ENCODE data around the gene HECW1. TPM values are rescaled to one million over a fixed set of nuclear protein-coding genes. Genes with fewer than 3 reads are reported as not detected.

Gene HECW1
- total and polyA plus RNA-seq, 2 of the 8 experiments (the other 6 are each of a cell fraction or from before 2014, with no cell fraction given): 2.9 to 12.7 TPM

DNA sequence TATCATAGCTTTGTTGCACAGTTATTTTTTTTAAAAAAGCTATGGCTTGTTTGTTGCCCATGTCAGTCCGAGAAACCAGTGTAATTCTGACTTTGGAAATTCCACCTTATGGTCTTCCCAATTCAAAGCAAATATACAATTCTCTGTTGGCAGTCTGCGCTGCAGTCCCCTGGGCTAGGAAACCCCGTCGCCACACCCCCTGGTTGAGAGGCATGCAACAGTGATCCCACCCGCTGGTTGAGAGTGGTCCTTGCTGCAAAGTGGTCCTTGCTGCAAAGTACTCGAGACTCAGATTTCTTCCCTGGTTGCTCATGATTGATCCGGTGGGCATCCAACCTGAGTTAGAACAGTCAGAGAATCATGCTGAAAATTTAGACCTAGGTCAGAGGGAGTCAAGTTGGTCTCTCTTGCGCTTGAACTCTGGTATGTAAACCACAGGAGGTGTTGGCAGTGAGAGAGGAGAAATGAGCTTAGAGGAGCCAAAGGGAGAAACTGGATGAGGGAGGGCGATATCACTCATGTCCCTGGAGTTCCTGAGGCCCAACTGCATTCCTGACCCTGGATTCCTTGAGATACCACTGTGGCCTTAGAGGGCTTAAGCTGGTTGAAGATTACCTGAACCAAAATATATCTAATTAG is 425.4 kb downstream of the HECW1 start:
- Histone ChIP-seq H3K23ac (ENCODE audit: insufficient read length) (no peak overlapping the region), H3K79me2 (ENCODE audit: control insufficient read depth in 1 of 2, insufficient read depth in 2 of 2, low read length in 2 of 2) (no peaks in the 10 kb centered on the region), H2BK12ac (ENCODE audit: low read depth, low read length) (no peak overlapping the region), H3K14ac (ENCODE audit: insufficient read length) (no peak overlapping the region), H4K20me1 (replicated peaks in 1 of 2; ENCODE audit: control insufficient read depth in 1 of 2, insufficient read depth in 2 of 2, low read length in 2 of 2) (no peaks in the 10 kb centered on the region), H3K27ac (ENCODE audit: low read depth, low read length) (no peak overlapping the region), H3K56ac (replicated peaks; ENCODE audit: insufficient read length, low read depth, low read length) (no peak overlapping the region), H3K23me2 (ENCODE audit: low read depth, low read length) (no peaks in the 10 kb centered on the region), H3K4me2 (ENCODE audit: insufficient read depth in 1 of 2, low read depth in 2 of 2, low read length in 2 of 2) (no peak overlapping the region), H3K4me3 (ENCODE audit: extremely low read depth in 1 of 4, insufficient read depth in 2 of 4, low read depth in 3 of 4, low read length in 4 of 4) (no peak overlapping the region), H3K4me1 (replicated peaks in 1 of 4; ENCODE audit: control insufficient read depth in 3 of 4, insufficient read depth in 4 of 4, low read length in 3 of 4) (peaks cover 0 to 8% (median under 1%) of the 10 kb centered on the region in 4 experiments; a peak in 2 of 7 replicates), H2BK20ac (ENCODE audit: low read length) (0 out of 2 replicates have a peak overlapping the region, but pooled peaks have one; percentile 34), H4K5ac (ENCODE audit: insufficient read length, low read depth, low read length) (no peak overlapping the region), H3K9me3 (ENCODE audit: insufficient read depth in 2 of 2, low read depth in 1 of 2, low read length in 1 of 2) (no peaks in the 10 kb centered on the region), H2BK5ac (ENCODE audit: low read depth, low read length) (no peak overlapping the region), H4K91ac (replicated peaks; ENCODE audit: insufficient read length, low read length) (no peak overlapping the region), H3K27me3 (replicated peaks in 1 of 4; ENCODE audit: control insufficient read depth in 3 of 4, extremely low read depth in 1 of 4, insufficient read depth in 3 of 4, low read length in 3 of 4) (no peaks in the 10 kb centered on the region), H3K18ac (ENCODE audit: extremely low read depth, low read length) (no peak overlapping the region), H2AFZ (ENCODE audit: low read length) (no peak overlapping the region), H2BK15ac (ENCODE audit: low read length) (no peak overlapping the region), H3K4ac (replicated peaks; ENCODE audit: insufficient read length, low read depth, low read length) (no peak overlapping the region), H2BK120ac (replicated peaks; ENCODE audit: low read depth, low read length) (no peak overlapping the region), H3K79me1 (ENCODE audit: low read depth, low read length) (no peaks in the 10 kb centered on the region), H3K9ac (replicated peaks in 1 of 4; ENCODE audit: extremely low read depth in 1 of 4, low read depth in 3 of 4, low read length in 3 of 4) (no peak overlapping the region), H2AK5ac (ENCODE audit: low read depth, low read length) (no peak overlapping the region), H3K36me3 (ENCODE audit: control insufficient read depth in 2 of 4, insufficient read depth in 4 of 4, low read length in 3 of 4) (no peaks in the 10 kb centered on the region), H4K8ac (ENCODE audit: extremely low read depth, insufficient read depth, low read length) (no peak overlapping the region)
- POLR2A ChIA-PET (ENCODE audit: partially characterized antibody): interaction anchor here (0.5 kb wide), 1 partner anchor 186 kb away, joined by 3 read pairs; no protein-coding TSS in a partner anchor
- 91% methylated on average over 9 of the region's 9 CpGs; no CpG with 5 or more reads in 1 of the 2 experiments for WGBS, 2 experiments (ENCODE audit: extremely low coverage in 1 of 2, insufficient coverage in 1 of 2, insufficient read length in 1 of 2, insufficient replicate concordance in 2 of 2, low coverage in 1 of 2, low lambda C conversion rate in 2 of 2, missing lambda C conversion rate in 1 of 2)
- DNase-seq (ENCODE audit: low read depth in 1 of 2, low spot score in 2 of 2) (no peak), FAIRE-seq (no peak)
- CTCF ChIA-PET (ENCODE audit: partially characterized antibody): interaction anchor here (1.0 to 1.1 kb wide), 3 partner anchors 25 to 98 kb away, joined by 3 read pairs; no protein-coding TSS in a partner anchor
- TF ChIP-seq SIN3A (conservative IDR thresholded peaks at IDR 0.05 in 1 of 2, IDR thresholded peaks at IDR 0.05 in 1 of 2; ENCODE audit: low read depth in 1 of 2, low read length in 2 of 2) (no peak), RAD21 (IDR thresholded peaks at IDR 0.05 in 1 of 2, conservative IDR thresholded peaks at IDR 0.05 in 1 of 2; ENCODE audit: low read depth in 2 of 2, low read length in 2 of 2) (peak in 1 of 2 experiments; percentile 27; a peak in 1 of 4 replicates), POLR2AphosphoS5 (IDR thresholded peaks at IDR 0.05; ENCODE audit: low read depth, low read length) (no peak)

Measured in H1 (cell line).